Ovary (tissue), 3 donors: ENCODE results near the gene HMG20A.

ENCODE experiments used
- POLR2A ChIP-seq: fragments of 450-650 bp; IDR thresholded peaks from one replicate; pipeline ENCODE4 v1.6.1; 2017; ENCODE audit warnings: antibody characterized with exemption, mild to moderate bottlenecking, moderate library complexity
- TF ChIP-seq, protein P1 (sequence below), 3 donors: fragments of 450-650 bp in 2 of 3; fragments of 200-600 bp in 1 of 3; IDR thresholded peaks; one replicate each; pipeline versions ENCODE4 v1.5.1 to v1.8.0; 2016 to 2022; ENCODE audit warnings: antibody characterized with exemption in 3 of 3, mild to moderate bottlenecking in 1 of 3
- donor health status: DM: no; HTN: no; CAD: no.

DNA sequence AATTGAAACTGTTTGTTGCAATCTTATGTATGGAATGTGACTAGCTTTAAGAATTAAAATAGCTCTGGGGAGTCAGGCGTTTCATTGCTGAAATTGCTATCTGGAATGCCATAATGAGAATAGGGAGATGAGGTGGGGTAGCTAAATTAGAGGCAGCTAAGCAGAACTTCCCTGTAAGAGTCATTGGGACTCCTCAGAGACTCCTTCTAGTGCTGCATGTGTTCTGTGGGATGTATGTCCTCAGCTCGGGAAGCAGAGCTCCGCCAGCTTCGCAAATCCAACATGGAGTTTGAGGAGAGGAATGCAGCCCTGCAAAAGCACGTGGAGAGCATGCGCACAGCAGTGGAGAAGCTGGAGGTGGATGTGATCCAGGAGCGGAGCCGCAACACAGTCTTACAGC lies 57.4 kb downstream of the HMG20A start:
- TF ChIP-seq, protein P1, sequence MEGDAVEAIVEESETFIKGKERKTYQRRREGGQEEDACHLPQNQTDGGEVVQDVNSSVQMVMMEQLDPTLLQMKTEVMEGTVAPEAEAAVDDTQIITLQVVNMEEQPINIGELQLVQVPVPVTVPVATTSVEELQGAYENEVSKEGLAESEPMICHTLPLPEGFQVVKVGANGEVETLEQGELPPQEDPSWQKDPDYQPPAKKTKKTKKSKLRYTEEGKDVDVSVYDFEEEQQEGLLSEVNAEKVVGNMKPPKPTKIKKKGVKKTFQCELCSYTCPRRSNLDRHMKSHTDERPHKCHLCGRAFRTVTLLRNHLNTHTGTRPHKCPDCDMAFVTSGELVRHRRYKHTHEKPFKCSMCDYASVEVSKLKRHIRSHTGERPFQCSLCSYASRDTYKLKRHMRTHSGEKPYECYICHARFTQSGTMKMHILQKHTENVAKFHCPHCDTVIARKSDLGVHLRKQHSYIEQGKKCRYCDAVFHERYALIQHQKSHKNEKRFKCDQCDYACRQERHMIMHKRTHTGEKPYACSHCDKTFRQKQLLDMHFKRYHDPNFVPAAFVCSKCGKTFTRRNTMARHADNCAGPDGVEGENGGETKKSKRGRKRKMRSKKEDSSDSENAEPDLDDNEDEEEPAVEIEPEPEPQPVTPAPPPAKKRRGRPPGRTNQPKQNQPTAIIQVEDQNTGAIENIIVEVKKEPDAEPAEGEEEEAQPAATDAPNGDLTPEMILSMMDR (IDR thresholded peaks at IDR 0.05): no peak
- TF ChIP-seq POLR2A: no peak
